Measurements from ENCODE around the gene WWOX.

Gene WWOX

DNA sequence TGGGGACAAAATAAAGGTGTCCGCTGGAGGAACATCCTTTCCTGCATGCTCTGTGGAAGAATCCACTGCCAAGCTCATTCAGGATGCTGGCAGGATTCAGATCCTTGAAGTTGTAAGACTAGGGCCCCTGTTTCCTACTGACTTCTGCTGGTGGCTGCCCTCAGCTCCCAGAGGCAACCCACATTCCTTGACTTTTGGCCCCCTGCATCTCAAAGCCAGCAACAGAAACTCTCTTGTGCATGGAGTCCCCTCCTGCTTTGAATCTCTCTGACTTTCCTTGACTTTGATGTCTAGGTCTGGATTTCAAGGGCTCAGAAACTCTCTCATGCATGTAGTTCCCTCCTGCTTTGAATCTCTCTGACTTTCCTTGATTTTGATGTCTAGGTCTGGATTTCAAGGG, 461.5 kb downstream of the WWOX start:
- no peak for DNase-seq (ENCODE audit: low read depth in 2 of 2, low spot score in 1 of 2)

DNA sequence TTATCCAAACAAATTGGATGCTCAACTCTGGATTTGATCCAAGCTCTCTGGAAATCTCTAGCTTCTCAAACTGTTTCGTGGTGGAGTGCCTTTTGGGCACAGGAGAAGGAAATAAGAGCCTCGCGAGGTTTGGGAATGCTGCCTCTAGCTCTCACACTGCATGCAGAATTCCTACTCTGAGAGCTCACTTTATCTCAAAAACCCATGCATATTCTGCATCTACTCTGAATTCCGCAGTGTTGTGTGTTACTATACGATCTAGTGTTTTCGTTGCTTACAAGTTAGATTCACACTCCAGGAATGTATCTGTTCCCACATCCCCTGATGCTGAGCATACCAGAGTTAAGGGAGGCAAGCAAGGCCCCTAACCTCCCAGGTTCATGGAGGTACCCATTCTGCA, 462.7 kb downstream of the WWOX start:
- DNase-seq (ENCODE audit: low read depth in 2 of 2, low spot score in 1 of 2) = no peak

DNA sequence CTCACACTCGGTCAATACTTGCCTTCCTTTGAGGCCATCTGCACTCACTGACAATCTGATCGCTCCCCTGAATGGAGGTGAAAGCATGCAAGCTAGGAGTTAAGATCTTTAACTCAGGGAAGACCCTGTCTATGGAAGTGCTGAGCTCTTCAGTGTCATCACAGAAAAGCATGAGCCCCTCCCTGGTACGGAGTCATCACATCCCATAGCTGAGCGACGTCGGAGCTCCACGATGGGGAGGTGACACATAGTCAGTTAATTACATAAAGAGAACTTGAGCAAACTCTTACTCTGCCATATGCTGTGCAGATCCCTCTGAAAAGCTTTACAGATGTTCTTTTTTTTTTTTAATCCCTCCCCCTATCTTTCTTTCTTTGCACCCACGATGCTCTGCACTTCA, 463.2 kb downstream of the WWOX start:
- DNase-seq (ENCODE audit: low read depth in 2 of 2, low spot score in 1 of 2) = no peak

DNA sequence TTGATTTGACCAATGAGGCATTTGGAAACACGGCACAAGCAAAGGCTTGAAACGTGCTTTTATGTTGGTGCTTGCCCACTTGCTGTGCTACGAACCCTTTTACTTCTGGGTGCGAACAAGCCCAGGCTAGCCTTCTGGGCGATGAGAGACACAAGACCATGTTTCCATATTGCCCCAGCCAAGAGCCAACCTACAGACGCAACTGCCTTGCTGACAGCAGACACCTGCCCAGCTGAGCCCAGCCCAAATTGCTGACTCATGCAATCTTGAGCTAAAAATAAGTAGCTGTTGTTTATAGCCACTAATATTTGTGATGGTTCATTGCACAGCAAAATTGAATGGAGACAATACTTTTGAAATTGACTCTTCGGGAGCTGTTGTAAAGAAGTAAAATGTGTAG, 464.5 kb downstream of the WWOX start:
- DNase-seq (ENCODE audit: low read depth in 2 of 2, low spot score in 1 of 2) = no peak

DNA sequence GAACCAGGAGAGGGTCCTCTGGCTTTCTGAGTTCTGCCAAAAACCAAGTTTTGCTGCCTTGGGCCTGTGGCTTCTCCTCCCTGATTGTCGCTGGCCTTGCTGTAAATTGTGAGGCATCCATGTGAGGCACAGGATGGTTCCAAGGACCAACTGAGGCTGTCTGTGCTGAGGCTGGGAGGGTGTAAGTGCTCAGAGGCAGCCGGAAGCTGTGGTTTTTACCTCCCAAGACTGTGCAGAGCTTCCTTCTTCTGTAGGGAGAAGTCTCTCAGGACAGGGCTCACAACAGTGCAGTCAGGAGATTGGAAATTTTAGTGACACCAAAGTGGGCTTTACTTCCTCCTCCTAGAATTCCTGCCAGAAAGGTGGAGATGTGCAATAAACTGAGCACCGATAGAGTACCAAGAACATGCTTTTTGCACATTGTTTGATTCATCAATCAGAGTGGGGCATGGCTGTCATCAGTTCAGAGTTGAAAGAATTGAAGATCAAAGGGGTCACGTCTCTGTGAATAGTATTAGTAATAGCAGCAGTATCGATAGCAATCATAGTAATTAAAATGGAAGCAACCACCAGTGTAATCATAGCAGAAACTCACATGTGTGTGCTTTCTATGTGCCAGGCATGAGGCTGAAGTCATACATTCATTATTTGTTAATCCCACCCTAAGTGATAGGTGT, 467.1 kb downstream of the WWOX start:
- no peak for DNase-seq (ENCODE audit: low read depth in 2 of 2, low spot score in 1 of 2)

DNA sequence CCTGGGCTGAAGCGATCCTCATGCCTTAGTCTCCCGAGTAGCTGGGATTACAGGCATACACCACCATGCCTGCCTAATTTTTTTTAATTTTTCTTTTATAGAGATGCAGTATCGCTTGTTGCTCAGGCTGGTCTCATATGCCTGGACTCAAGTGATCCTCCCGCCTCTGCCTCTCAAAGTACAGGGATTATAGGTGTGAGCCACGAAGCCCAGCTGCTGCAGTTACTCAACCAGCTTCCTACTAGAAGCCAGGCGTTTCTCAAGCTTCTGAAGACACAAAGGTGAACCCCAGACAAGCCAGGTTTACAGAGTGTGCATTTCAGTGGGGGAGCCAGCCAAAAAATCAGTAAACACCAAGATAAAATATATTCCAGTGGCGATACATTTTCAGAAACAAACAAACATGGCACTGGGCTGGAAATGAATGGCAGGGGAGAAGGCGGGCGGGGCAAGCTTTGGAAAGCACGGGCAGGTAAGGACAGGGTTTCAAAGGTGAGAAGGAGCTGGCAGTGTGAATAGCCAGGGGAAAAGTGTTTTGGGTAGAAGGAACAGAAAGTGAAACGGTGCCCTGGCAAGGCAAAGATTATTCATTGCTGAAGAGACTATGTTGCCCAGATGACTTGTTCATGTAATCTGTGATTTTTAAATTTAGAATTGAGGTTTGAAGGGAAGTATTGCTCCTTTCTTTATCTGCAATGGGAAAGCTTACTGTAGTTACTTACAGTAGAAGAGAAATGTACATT, 471.1 kb downstream of the WWOX start:
- DNase-seq (ENCODE audit: low read depth in 2 of 2, low spot score in 1 of 2) = no peak

DNA sequence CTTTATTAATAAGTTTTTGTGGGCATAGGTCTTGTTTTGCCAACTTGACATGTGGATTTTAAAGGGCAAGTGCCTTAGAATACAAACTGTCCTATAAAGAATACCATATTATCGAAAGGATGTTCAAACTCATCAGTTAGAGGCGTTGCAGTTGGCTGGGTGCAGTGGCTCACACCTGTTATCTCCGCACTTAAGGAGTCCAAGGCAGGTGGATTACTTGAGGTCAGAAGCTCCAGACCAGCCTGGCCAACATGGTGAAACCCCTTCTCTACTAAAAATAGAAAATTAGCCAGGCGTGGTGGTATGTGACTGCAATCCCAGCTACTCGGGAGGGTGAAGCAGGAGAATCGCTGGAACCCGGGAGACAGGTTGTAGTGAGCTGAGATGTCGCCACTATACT, 472.0 kb downstream of the WWOX start:
- DNase-seq (ENCODE audit: low read depth in 2 of 2, low spot score in 1 of 2) = no peak

DNA sequence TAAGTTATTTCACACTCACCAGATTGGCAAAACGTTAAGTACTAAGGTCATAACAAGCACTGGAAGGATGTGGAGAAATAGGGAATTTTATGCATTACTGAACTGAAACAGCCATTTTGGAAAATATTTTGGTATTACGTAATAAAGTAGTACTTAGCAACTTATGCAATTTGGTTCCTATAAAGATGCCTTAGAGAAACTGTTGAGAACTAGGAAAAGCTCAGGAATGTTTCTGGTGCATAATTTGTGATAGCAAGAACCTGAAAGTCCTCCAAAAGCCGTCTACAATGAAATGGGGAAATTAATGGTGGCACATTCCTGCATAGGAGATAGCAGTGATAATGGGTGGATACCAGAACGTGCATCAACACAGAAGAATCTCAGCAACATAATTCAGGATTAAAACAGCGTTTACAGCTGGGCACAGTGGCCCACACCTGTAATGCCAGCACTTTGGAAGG, 472.5 kb downstream of the WWOX start:
- DNase-seq (ENCODE audit: low read depth in 2 of 2, low spot score in 1 of 2) = no peak

DNA sequence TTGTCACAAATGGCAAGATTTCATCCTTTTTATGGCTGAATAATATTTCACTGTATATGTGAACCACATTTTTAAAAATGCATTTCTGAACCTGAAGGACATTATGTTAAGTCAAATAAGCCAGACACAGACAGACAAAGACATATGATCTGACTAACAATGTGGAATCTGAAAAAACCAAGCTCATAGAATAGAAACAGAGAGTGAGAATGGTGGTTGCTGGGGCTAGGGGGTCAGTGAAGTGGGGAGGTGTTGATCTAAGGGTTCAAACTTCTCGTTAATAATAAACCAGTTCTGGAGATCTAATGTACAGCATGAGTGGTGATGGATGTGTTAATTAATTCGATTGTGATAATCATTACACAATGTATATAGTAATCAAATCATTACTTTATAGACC, 475.1 kb downstream of the WWOX start:
- DNase-seq (ENCODE audit: low read depth in 2 of 2, low spot score in 1 of 2) = no peak

DNA sequence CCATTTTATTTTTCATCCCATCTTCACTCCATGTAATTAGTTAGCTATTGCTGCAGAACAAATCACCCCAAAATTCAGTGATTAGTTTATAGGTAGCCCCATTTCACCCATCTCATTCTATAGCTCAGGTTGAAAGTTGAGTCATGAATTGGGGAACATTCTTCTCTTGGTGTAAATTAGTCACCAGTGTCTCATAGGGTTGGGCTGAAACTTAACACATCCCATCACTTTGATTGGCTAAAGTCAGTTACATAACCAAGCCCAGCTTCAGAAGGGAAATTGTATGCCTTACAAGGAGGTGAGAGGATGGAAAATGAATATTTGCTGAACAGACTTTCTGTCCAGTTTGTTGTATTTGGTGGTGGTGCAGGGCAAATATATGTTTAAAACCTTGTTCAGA, 477.5 kb downstream of the WWOX start:
- no peak for DNase-seq (ENCODE audit: low read depth in 2 of 2, low spot score in 1 of 2)

DNA sequence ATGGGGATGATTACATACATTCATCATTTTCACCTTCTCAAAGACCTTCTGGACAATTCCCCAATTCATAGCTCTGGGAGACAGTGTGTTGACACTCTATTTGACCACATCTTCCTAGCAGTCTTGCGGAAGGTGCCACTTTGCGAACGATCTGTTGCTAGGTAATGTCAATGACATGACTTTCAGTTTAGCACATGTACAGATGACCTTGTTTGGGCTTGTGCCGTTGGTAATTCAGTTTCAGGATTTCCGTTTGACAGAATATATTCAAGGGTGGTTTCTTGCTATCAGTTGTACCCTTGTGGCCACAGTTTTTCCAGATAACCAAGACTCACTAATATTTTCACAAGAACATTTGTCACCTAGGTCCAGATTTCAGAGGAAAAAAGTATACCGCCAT, 478.2 kb downstream of the WWOX start:
- no peak for DNase-seq (ENCODE audit: low read depth in 2 of 2, low spot score in 1 of 2)

DNA sequence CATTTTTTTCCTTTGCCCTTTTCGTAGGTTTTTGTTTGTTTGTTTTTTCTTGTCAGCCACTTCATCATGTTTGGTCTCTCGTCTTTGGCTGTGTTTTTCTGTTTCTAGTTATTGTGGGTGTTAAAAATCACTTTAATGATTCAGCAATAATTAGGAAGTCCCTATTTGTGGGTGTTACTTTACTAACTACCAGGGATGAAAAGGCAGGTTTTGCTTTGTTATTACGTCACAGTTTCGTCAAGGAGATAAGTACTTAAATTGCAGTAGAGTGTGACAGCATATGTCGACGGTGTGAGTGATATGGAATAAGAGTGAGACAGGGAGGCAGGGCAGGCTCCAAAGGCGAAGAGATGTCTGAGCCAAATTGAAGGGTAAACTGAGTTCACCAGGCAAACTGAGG, 479.6 kb downstream of the WWOX start:
- no peak for DNase-seq (ENCODE audit: low read depth in 2 of 2, low spot score in 1 of 2)

DNA sequence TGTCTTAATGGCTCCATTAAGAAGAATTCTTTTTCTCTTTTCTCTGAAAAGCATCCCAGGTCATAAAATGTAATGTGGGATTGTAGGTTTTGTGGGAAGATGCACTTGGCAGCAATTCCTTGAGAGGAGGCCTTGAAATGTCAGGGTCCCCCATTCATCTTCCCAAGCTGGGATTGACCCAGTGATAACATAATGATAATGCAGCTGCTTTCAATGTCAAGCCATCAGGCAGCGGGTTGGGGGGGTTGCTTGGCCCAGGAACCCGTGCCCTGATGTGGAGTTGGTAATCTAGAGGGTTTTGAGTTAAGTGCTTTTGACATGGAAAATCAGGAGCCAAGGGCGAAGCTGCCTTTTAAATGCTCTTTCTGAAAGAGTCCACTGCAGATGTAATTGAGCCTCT, 484.0 kb downstream of the WWOX start:
- no peak for DNase-seq (ENCODE audit: low read depth in 2 of 2, low spot score in 1 of 2)

DNA sequence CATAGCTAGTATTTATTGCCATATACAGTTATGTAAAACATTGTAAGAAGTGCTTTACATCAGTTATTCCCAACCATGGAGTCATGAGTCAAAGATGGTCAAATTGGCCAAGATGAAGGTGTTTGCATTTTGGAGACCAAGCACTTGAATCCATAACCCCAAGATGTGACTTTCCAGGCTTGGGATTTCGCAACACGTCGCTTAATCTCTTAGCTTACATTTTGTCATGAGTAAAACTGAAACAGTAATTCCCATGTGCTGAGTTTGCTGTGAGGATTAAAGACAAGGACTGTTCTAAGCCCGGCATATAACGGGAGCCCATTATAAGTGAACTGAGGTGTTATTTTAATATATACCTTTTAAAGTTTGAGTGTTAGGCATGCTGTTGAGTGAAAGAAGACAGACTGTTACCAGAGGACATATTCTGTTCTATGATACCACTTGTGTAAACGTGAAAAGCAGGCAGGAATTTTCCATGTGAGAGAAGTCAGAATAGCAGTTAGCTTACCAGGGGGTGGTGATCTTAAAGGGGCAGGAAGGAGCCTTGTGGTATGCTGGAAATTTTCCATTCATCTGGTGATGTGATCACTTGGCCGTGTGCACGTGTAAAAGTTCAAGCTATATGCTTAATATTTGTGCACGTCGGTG, 484.9 kb downstream of the WWOX start:
- DNase-seq (ENCODE audit: low read depth in 2 of 2, low spot score in 1 of 2) = no peak

DNA sequence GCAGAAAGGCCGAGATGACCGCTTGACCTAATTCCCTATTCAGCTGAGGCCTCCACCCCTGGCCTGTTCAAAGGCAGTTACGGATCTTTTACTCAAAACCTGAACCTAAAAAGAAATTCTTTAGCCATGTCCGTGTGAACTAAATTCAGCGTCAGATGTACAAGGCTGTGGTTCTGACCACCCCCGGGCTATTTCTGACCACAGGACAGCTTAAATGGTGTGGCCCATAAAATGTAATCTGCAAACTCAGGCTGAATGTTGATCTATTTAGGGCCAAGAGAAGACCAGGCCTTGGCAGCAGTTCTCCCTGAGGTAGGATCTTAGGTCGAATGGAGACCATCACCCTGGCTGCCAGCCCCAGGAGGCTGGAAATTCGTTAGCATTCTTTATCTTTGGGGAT, 485.5 kb downstream of the WWOX start:
- no peak for DNase-seq (ENCODE audit: low read depth in 2 of 2, low spot score in 1 of 2)

DNA sequence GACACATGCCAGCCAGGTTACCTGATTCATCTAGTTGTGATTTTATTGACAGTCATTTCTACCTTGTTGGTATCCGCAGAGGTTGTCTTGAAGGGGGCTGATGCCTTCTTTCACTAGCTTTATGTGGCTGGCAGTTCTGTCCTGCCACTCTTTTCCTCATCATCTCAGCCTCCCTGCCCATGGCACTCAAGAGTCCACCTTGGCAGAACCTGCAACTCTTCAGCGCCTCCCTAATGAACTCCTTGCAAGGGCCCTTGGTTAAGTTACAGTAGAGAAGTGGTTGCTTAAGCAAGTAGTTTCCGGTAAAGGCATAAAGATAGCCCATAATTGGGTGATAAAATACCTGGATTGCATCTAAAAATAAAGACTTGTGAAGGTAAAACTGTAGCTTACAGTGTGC, 489.9 kb downstream of the WWOX start:
- DNase-seq (ENCODE audit: low read depth in 2 of 2, low spot score in 1 of 2) = no peak

DNA sequence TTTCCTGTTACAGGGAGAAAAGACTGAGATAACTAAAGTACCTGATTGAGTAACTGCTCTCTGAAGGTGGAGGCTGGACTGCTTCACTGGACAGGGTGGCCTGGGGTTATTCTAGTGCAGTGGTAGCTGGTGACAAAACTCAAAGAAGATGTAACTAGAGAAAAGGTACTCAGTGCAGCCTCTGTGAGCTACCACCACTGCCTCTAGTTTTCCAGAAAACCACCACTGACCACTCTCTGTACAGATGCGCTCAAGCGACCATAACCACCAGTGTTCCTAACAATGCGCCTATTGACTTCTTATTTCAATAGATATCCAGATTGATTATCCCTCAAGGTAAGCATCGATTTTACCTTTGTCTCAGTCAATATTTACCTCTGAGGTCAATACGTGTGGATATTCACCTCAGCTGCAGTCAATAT, 492.2 kb downstream of the WWOX start:
- DNase-seq (ENCODE audit: low read depth in 2 of 2, low spot score in 1 of 2) = no peak

DNA sequence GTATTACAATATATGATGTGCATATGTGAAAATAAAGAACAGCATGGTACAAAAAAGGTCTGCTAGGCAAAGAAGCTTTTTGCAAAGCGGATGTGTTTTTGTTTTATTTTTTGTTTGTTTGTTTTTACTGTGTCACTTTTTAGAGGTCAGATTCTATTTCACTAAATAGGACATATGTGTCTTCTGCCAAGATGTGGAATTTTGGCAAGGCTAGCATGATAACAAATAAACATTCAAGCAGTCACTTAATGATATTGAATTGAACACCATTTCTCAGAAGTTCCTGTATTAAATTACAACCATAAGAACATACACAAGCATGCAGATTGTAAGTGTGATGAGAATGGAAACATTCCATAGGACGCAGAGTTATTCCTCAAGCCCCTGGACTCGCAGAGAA, 492.7 kb downstream of the WWOX start:
- no peak for DNase-seq (ENCODE audit: low read depth in 2 of 2, low spot score in 1 of 2)

DNA sequence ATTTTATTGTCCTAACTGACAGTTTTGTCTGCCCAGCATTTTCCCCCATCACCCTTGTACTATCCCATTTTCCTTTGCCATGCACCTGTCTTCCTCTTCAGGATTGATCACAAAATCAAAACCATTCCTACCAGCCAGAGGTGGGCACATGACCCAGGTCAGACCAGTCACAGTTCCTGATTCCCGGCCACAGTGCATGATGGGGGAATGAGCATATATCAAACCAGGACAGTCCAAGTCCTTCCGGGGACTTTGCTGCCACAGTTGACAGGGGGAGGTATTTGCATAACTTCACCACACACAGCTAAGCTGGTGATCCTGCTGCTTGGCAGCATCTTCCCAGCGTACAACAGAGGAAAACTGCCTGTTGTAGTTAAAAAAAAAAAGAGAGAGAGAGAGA, 493.9 kb downstream of the WWOX start:
- DNase-seq (ENCODE audit: low read depth in 2 of 2, low spot score in 1 of 2) = no peak

DNA sequence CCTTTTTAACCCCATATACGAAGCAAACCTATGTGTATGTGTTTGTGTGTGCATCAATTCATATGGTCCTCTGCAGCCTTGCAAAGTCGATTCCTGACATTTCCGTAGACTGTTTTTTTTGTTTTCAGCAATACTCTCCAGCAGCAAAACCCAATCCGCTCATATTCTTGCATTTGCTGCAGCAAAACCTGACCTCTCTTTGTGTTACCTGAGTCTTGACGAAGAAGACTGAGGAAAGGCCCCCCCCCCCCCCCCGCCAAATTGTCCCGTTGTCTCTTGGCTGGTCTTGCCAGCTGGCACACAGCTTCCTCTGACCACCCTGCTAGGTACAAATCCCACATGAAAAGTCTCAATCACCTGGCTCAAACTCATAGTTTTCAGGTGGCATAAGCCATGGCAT, 494.7 kb downstream of the WWOX start:
- DNase-seq (ENCODE audit: low read depth in 2 of 2, low spot score in 1 of 2) = no peak

DNA sequence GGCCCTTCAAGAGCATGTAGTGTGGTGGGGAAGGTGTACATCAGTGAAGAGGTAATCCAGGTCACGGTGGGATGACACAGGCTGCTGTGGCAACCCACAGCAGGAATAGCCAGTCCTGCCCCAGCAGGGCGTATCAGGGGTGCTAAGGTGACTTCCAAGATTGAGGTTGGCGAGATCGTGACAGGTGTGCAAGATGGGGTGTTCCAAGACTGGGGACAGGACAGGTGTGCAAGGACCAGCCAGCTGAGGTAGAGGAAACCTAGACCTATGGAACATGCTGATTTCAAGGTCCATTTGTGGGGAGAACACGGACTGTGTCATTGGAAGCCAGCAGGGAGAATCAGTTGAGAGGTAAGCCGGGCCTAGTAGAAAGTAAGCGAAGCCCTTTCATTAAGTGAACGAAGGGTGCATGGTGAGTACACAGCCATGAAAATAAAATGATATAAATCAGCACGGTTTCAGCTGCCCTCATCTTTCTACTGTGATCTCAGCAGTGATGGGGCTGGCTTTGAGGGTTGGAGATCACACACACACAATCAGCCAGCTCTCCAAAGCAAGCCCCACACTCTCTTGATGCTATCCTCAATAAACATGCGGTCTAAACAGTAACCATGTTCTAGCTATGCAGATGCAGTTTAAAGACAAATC, 497.0 kb downstream of the WWOX start:
- no peak for DNase-seq (ENCODE audit: low read depth in 2 of 2, low spot score in 1 of 2)

DNA sequence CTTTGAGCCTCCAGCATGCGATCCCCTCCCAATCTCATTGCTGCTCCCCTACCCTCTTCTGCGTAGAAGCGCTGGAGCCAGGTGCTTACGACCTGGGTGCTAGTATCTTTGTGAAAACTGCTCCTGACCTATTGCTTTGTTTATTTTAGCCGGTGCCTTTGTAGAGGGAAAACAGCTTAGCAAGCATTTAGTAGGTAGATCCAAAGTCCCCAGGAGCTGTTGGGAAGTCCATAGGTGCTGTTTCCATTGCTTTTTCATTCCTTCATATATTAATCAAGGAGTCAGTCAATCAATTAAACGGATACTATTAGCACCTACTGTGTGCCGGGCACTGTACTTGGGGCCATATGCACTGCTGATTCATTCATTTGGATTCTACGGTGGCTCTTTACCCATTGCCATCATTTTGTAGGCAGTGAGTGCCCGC, 497.6 kb downstream of the WWOX start:
- no peak for DNase-seq (ENCODE audit: low read depth in 2 of 2, low spot score in 1 of 2)
